GM19239 (cell line): Measurements from ENCODE around the gene GAREM1.

Experiments
- DNase-seq: peaks from one replicate; pipeline ENCODE4 v3.0.0; 2011; ENCODE audit warnings: low spot score; ENCODE audit not compliant: insufficient read length
- FAIRE-seq: peaks from 2 replicates; lab custom pipeline; 2011; peaks lifted over from hg19 to GRCh38; lab: Jason Lieb, UNC

GAREM1 gene

GRCh38 chr18:32274307-32274706, 196.4 kb downstream of the GAREM1 start:
- no peak for DNase-seq
- no peak for FAIRE-seq

GRCh38 chr18:32271672-32272208, 198.9 kb downstream of the GAREM1 start:
- FAIRE-seq, result peak; percentile 60
- peak; percentile 23 for DNase-seq

GRCh38 chr18:32270341-32270740, 200.3 kb downstream of the GAREM1 start:
- FAIRE-seq, result no peak
- DNase-seq, result no peak

- no peak for DNase-seq
Measured at GRCh38 chr18:32267463-32267862, 203.2 kb downstream of the GAREM1 start.

GRCh38 chr18:32264401-32264800, 206.3 kb downstream of the GAREM1 start:
- FAIRE-seq, result no peak
- no peak for DNase-seq

More at GRCh38 chr18:32267463-32267862, 203.2 kb downstream of the GAREM1 start:
- FAIRE-seq, result no peak

GRCh38 chr18:32262092-32262491, 208.6 kb downstream of the GAREM1 start:
- no peak for DNase-seq
- FAIRE-seq, result no peak

GRCh38 chr18:32261003-32261402, 209.7 kb downstream of the GAREM1 start:
- DNase-seq (no peak), FAIRE-seq (no peak)

- DNase-seq (no peak), FAIRE-seq (no peak)
Measured at GRCh38 chr18:32259553-32259952, 211.1 kb downstream of the GAREM1 start.

GRCh38 chr18:32258558-32259204, 212.0 kb downstream of the GAREM1 start:
- FAIRE-seq (no peak), DNase-seq (no peak)

GRCh38 chr18:32258148-32258547, 212.5 kb downstream of the GAREM1 start:
- no peak for DNase-seq

GRCh38 chr18:32257084-32257785, 213.4 kb downstream of the GAREM1 start:
- DNase-seq, result no peak
- no peak for FAIRE-seq

More at GRCh38 chr18:32258148-32258547, 212.5 kb downstream of the GAREM1 start:
- no peak for FAIRE-seq

- FAIRE-seq (no peak), DNase-seq (no peak)
Measured at GRCh38 chr18:32255570-32255969, 215.1 kb downstream of the GAREM1 start.

GRCh38 chr18:32252141-32252860, 218.4 kb downstream of the GAREM1 start:
- no peak for FAIRE-seq
- DNase-seq, result no peak

- no peak for DNase-seq
- FAIRE-seq, result no peak
Measured at GRCh38 chr18:32251466-32251865, 219.2 kb downstream of the GAREM1 start.

GRCh38 chr18:32249147-32249929, 221.3 kb downstream of the GAREM1 start:
- FAIRE-seq (no peak), DNase-seq (no peak)

GRCh38 chr18:32244881-32245280, 225.8 kb downstream of the GAREM1 start:
- DNase-seq (no peak), FAIRE-seq (no peak)

GRCh38 chr18:32243358-32243757, 227.3 kb downstream of the GAREM1 start:
- DNase-seq, result no peak

GRCh38 chr18:32242395-32242794, 228.3 kb downstream of the GAREM1 start:
- no peak for DNase-seq
- FAIRE-seq, result no peak

More at GRCh38 chr18:32243358-32243757, 227.3 kb downstream of the GAREM1 start:
- FAIRE-seq, result no peak

- no peak for FAIRE-seq
- no peak for DNase-seq
Measured at GRCh38 chr18:32238635-32239268, 231.9 kb downstream of the GAREM1 start.

GRCh38 chr18:32237049-32237448, 233.6 kb downstream of the GAREM1 start:
- DNase-seq, result no peak
- no peak for FAIRE-seq
